Effector memory CD8-positive, alpha-beta T cell (primary cell): Measurements from ENCODE around the gene NOS2.
"Not testable (repeated sequence)": the region's sequence is repeated elsewhere in the genome, so short reads cannot be mapped to it uniquely, and the experiment has no call there.

ENCODE experiments used
- ATAC-seq: fragments of 150-1000 bp; cut with Tn5 transposase; replicated peaks from 2 replicates; pipeline ENCODE4 v1.10.0; 2021; ENCODE audit warnings: mild to moderate bottlenecking, moderate library complexity
- DNase-seq, 3 experiments: peaks; one replicate each; pipeline ENCODE4 v3.0.0; 2021
- H3K27ac Mint-ChIP-seq, 2 donors: one replicate each; pipeline ENCODE4 v1.8.0; 2022; ENCODE audit warnings: mild to moderate bottlenecking in 2 of 2, mixed read lengths in 2 of 2, moderate library complexity in 2 of 2
- H3K27me3 Mint-ChIP-seq, 2 donors: one replicate each; pipeline ENCODE4 v1.8.0; 2022; ENCODE audit warnings: mixed read lengths in 2 of 2
- H3K36me3 Mint-ChIP-seq: one replicate; pipeline ENCODE4 v1.8.0; 2022; ENCODE audit warnings: mild to moderate bottlenecking, moderate library complexity, mixed read lengths; ENCODE audit not compliant: insufficient read depth
- H3K4me1 Mint-ChIP-seq, 2 donors: one replicate each; pipeline ENCODE4 v1.8.0; 2022; ENCODE audit warnings: low read depth in 2 of 2, mixed read lengths in 2 of 2
- H3K4me3 Mint-ChIP-seq, 2 donors: one replicate each; pipeline ENCODE4 v1.8.0; 2022; ENCODE audit warnings: mild to moderate bottlenecking in 2 of 2, mixed read lengths in 2 of 2, moderate library complexity in 2 of 2
- H3K9me3 Mint-ChIP-seq, 2 donors: one replicate each; pipeline ENCODE4 v1.8.0; 2022; ENCODE audit warnings: mixed read lengths in 2 of 2

Gene NOS2

GRCh38 chr17:27740541-27740940, 59.8 kb downstream of the NOS2 start:
- not testable (repeated sequence) for H3K27ac Mint-ChIP-seq, H3K4me3 Mint-ChIP-seq, H3K4me1 Mint-ChIP-seq, H3K36me3 Mint-ChIP-seq, H3K9me3 Mint-ChIP-seq, DNase-seq, ATAC-seq
- peaks cover 12 to 22% of the 10 kb centered on the region in 2 donors for H3K27me3 Mint-ChIP-seq

- Mint-ChIP-seq H3K27me3 (peaks cover 45 to 49% of the 10 kb centered on the region in 2 donors), H3K4me1 (no peaks in the 10 kb centered on the region), H3K27ac (no peak overlapping the region), H3K9me3 (no peaks in the 10 kb centered on the region), H3K4me3 (no peak overlapping the region), H3K36me3 (no peaks in the 10 kb centered on the region)
- DNase-seq (no peak), ATAC-seq (no peak)
These were observed 66.6 kb downstream of the NOS2 start for GRCh38 chr17:27733773-27734172.

- not testable (repeated sequence) for H3K36me3 Mint-ChIP-seq, H3K4me1 Mint-ChIP-seq, H3K9me3 Mint-ChIP-seq, H3K4me3 Mint-ChIP-seq, H3K27ac Mint-ChIP-seq, DNase-seq, ATAC-seq
- H3K27me3 Mint-ChIP-seq: peaks cover 45 to 52% of the 10 kb centered on the region in 2 donors
These were observed 67.6 kb downstream of the NOS2 start for GRCh38 chr17:27732746-27733145.

- not testable (repeated sequence) for H3K4me3 Mint-ChIP-seq, H3K36me3 Mint-ChIP-seq, H3K27ac Mint-ChIP-seq, DNase-seq, ATAC-seq, H3K4me1 Mint-ChIP-seq, H3K9me3 Mint-ChIP-seq
- H3K27me3 Mint-ChIP-seq: peaks cover 7 to 24% of the 10 kb centered on the region in 2 donors
These were observed 74.3 kb downstream of the NOS2 start for GRCh38 chr17:27725982-27726381.

- Mint-ChIP-seq H3K4me1 (no peaks in the 10 kb centered on the region), H3K27ac (no peak overlapping the region), H3K4me3 (no peak overlapping the region), H3K27me3 (peaks cover 15 to 25% of the 10 kb centered on the region in 2 donors), H3K36me3 (no peaks in the 10 kb centered on the region), H3K9me3 (no peaks in the 10 kb centered on the region)
- no peak for DNase-seq
- ATAC-seq: no peak
These were observed 78.5 kb downstream of the NOS2 start for GRCh38 chr17:27721797-27722196.
